ENCODE results near the gene ANKAR. TPM values are rescaled to one million over a fixed set of nuclear protein-coding genes. Genes with fewer than 3 reads are reported as not detected.
"Not testable (repeated sequence)": the region's sequence is repeated elsewhere in the genome, so short reads cannot be mapped to it uniquely, and the experiment has no call there.

The ANKAR gene
- polyA plus RNA-seq, 3 donors = 7.0 to 16.4 (median 8.4) TPM

- DNase-seq (ENCODE audit: extremely low read depth in 1 of 11, low read depth in 9 of 11, low spot score in 4 of 11) = peak in 6 of 11 donors; percentile 17 to 58 (median 30)
Measured at GRCh38 chr2:189698020-189698887, 23.8 kb downstream of the ANKAR start.

DNA sequence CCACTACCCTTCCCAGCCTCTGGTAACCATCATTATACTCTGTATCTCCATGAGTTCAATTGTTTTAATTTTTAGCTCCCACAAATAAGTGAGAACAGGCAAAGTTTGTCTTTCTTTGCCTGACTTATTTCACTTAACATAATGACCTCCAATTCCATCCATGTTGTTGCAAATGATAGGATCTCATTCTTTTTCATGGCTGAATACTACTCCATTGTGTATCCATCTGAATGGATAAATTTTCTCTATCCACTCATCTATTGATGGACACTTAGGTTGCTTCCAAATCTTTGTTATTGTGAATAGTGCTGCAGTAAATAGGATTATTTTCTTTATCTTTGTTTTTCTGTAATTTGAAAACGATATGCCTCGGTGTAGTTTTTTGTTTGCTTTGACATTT lies 26.2 kb downstream of the ANKAR start:
- no peak for DNase-seq (ENCODE audit: extremely low read depth in 1 of 11, low read depth in 9 of 11, low spot score in 4 of 11)

DNA sequence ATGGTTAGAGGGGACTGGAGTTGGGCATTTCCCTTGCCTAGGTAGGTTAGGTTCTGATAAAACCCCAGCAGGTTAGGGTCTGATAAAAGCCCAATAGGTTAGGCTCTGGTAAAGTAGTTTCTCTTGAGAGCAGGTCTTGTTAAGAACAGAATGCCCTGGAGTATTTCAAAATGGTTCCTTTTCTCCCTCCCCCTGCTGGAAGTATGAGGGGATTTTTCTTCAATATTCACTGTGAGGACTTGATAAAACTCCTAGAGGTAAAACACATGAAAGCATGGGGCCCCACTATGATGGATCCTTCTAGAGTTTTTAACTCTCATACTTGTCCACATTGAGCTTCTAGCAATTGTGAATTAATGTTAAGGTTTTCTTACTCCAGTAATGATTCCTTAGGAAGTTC lies 27.6 kb downstream of the ANKAR start:
- no peak for DNase-seq (ENCODE audit: extremely low read depth in 1 of 11, low read depth in 9 of 11, low spot score in 4 of 11)

DNA sequence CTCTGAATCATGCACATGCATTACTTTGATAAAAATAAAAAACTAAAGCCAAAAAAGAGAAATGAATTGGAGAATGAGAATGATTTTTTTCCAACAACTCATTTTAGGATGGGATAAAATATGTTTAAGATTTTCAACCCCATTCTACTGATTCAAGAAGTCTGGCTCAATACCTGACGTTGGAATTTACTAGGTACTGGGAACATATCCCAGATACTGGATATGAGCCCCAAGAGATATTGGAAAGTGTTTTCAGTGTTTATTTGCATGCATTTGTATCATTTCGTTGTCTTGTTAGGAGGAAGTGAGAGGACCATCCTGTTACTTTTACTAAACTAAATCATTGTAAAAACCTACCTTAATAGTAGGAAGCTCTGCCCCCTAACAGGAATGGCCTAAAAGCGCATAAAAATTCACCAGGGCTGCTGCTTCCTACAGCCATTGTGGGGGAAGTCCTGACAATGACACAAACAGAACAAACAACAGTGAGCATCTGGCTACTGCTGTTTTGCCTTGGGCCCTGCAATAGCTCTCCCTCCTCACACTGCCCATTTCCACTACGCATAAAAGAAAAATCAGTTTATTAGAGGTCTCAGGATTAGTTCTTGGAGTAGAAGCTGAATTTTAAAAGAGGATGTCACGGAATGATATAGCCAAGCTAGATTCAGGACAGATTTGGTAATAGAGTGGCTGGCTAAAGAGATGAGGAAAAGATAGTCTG lies 35.2 kb downstream of the ANKAR start:
- no peak for DNase-seq (ENCODE audit: extremely low read depth in 1 of 11, low read depth in 9 of 11, low spot score in 4 of 11)

GRCh38 chr2:189717593-189717992 lies 43.1 kb downstream of the ANKAR start:
- not testable (repeated sequence) for DNase-seq (ENCODE audit: extremely low read depth in 1 of 11, low read depth in 9 of 11, low spot score in 4 of 11)

- no peak for DNase-seq (ENCODE audit: extremely low read depth in 1 of 11, low read depth in 9 of 11, low spot score in 4 of 11)
Measured at GRCh38 chr2:189719571-189719970, 45.1 kb downstream of the ANKAR start.

GRCh38 chr2:189723192-189723591 lies 48.7 kb downstream of the ANKAR start:
- no peak for DNase-seq (ENCODE audit: extremely low read depth in 1 of 11, low read depth in 9 of 11, low spot score in 4 of 11)

Other genes starting within 250 kb of the ANKAR start
- 10 to 100 TPM; 43.0 to 55.5 (median 48.6) TPM for gene WDR75, start 233.2 kb upstream of the ANKAR start, polyA plus RNA-seq (ENCODE audit: insufficient read length in 3 of 3)
- gene SLC40A1, start 93.9 kb upstream of the ANKAR start, polyA plus RNA-seq (ENCODE audit: insufficient read length in 3 of 3) = 100 to 1,000 TPM; 119 to 125 (median 120) TPM
- 10 to 100 TPM; 54.6 to 65.8 (median 58.5) TPM for gene ASNSD1, start 13.2 kb upstream of the ANKAR start, polyA plus RNA-seq (ENCODE audit: insufficient read length in 3 of 3)
- gene OSGEPL1, start 88.1 kb downstream of the ANKAR start, polyA plus RNA-seq (ENCODE audit: insufficient read length in 3 of 3) = 10 to 100 TPM; 16.8 to 26.6 (median 22.0) TPM
- gene ORMDL1, start 109.7 kb downstream of the ANKAR start, polyA plus RNA-seq (ENCODE audit: insufficient read length in 3 of 3) = 100 to 1,000 TPM in 2 of 3 donors, 10 to 100 TPM in 1; 82.8 to 113 (median 108) TPM
- gene PMS1, start 109.8 kb downstream of the ANKAR start, polyA plus RNA-seq (ENCODE audit: insufficient read length in 3 of 3) = 10 to 100 TPM; 36.3 to 47.6 (median 43.7) TPM

All from renal cortex interstitium (tissue), 11 donors.